Neural cell (in vitro differentiated cells): ENCODE results near the gene EPHB3. TPM values are rescaled to one million over a fixed set of nuclear protein-coding genes. Genes with fewer than 3 reads are reported as not detected.

ENCODE experiments used
- H2AFZ ChIP-seq: fragments of 200-600, 300-800 bp; sonication (generic), shearing (Covaris generic); 2 replicates; pipeline ENCODE4 v1.6.0; 2014; ENCODE audit warnings: low read depth, mild to moderate bottlenecking, antibody characterized with exemption, low read length, moderate library complexity
- H3F3A ChIP-seq: fragments of 200-600 bp; shearing (Covaris generic); 2 replicates; pipeline ENCODE4 v1.6.1; 2016; ENCODE audit warnings: mild to moderate bottlenecking, moderate library complexity, mixed read lengths, antibody characterized with exemption, low read length; ENCODE audit not compliant: insufficient read depth, poor library complexity, severe bottlenecking
- H3K27ac ChIP-seq: fragments of 200-600, 300-800 bp; sonication (generic), shearing (Covaris generic); 2 replicates; pipeline ENCODE4 v1.5.1; 2014; ENCODE audit warnings: mild to moderate bottlenecking, low read length, moderate library complexity
- H3K27me3 ChIP-seq: fragments of 300-800, 200-600 bp; sonication (generic), shearing (Covaris generic); 2 replicates; pipeline ENCODE4 v1.6.0; 2014; ENCODE audit warnings: mild to moderate bottlenecking, low read depth, low read length, moderate library complexity; ENCODE audit not compliant: insufficient read depth
- H3K36me3 ChIP-seq: fragments of 300-800, 200-600 bp; sonication (generic), shearing (Covaris generic); 2 replicates; pipeline ENCODE4 v1.5.1; 2014; ENCODE audit warnings: mild to moderate bottlenecking, antibody characterized with exemption, low read length, moderate library complexity; ENCODE audit not compliant: insufficient read depth
- H3K4me2 ChIP-seq: fragments of 300-800, 200-600 bp; sonication (generic), shearing (Covaris generic); 2 replicates; pipeline ENCODE4 v1.6.0; 2014; ENCODE audit warnings: mild to moderate bottlenecking, low read length
- H3K4me3 ChIP-seq: fragments of 300-800, 200-600 bp; sonication (generic), shearing (Covaris generic); 2 replicates; pipeline ENCODE4 v1.5.1; 2014; ENCODE audit warnings: mild to moderate bottlenecking, low read length, moderate library complexity
- H3K79me2 ChIP-seq: fragments of 200-600 bp; shearing (Covaris generic); replicated peaks from 2 replicates; pipeline ENCODE4 v1.6.0; 2014; ENCODE audit warnings: mild to moderate bottlenecking, low read length, moderate library complexity; ENCODE audit not compliant: insufficient read depth
- H3K9ac ChIP-seq: fragments of 300-800, 200-600 bp; sonication (generic), shearing (Covaris generic); 2 replicates; pipeline ENCODE4 v1.6.1; 2016; ENCODE audit warnings: mild to moderate bottlenecking, low read length, mixed read lengths
- H3K9me2 ChIP-seq: fragments of 200-600 bp; shearing (Covaris generic); 2 replicates; pipeline ENCODE4 v1.6.1; 2016; ENCODE audit warnings: mild to moderate bottlenecking, low read length, mixed read lengths; ENCODE audit not compliant: insufficient read depth
- H3K9me3 ChIP-seq: fragments of 200-600, 300-800 bp; sonication (generic), shearing (Covaris generic); 2 replicates; pipeline ENCODE4 v1.6.1; 2016; ENCODE audit warnings: mild to moderate bottlenecking, mixed run types, low read length, moderate library complexity, mixed read lengths
- H4K20me1 ChIP-seq: fragments of 200-600 bp; shearing (Covaris generic); 2 replicates; pipeline ENCODE4 v1.6.1; 2016; ENCODE audit warnings: mild to moderate bottlenecking, mixed run types; ENCODE audit not compliant: insufficient read depth
- CTCF ChIP-seq: fragments of 450-650 bp; IDR thresholded peaks from 2 replicates; pipeline ENCODE4 v1.5.1; 2014; ENCODE audit warnings: antibody characterized with exemption, mild to moderate bottlenecking, moderate library complexity; ENCODE audit not compliant: poor library complexity, severe bottlenecking
- EP300 ChIP-seq: fragments of 450-650 bp; conservative IDR thresholded peaks from 2 replicates; pipeline ENCODE4 v1.6.1; 2014; ENCODE audit warnings: antibody characterized with exemption, mild to moderate bottlenecking, moderate library complexity; ENCODE audit not compliant: poor library complexity, severe bottlenecking
- EZH2 ChIP-seq: fragments of 200-600, 300-800 bp; shearing (Covaris generic), sonication (generic); IDR thresholded peaks from 2 replicates; pipeline ENCODE4 v1.6.1; 2014; ENCODE audit warnings: antibody characterized with exemption, low read length, borderline replicate concordance, mild to moderate bottlenecking; ENCODE audit not compliant: insufficient read depth, poor library complexity, severe bottlenecking
- MXI1 ChIP-seq: fragments of 450-650 bp; conservative IDR thresholded peaks from 2 replicates; pipeline ENCODE4 v1.6.1; 2014; ENCODE audit warnings: antibody characterized with exemption, mild to moderate bottlenecking; ENCODE audit not compliant: poor library complexity, severe bottlenecking
- POLR2AphosphoS5 ChIP-seq: IDR thresholded peaks from 2 replicates; pipeline ENCODE4 v1.6.1; 2012
- RAD21 ChIP-seq: fragments of 450-650 bp; conservative IDR thresholded peaks from 2 replicates; pipeline ENCODE4 v1.6.1; 2014; ENCODE audit warnings: antibody characterized with exemption, mild to moderate bottlenecking, moderate library complexity
- REST ChIP-seq: IDR thresholded peaks from 2 replicates; pipeline ENCODE4 v1.6.1; 2012; ENCODE audit warnings: borderline replicate concordance
- SMC3 ChIP-seq: fragments of 450-650 bp; conservative IDR thresholded peaks from 2 replicates; pipeline ENCODE4 v1.6.1; 2014; ENCODE audit warnings: antibody characterized with exemption, mild to moderate bottlenecking, moderate library complexity; ENCODE audit not compliant: poor library complexity
- TAF1 ChIP-seq: IDR thresholded peaks from 2 replicates; pipeline ENCODE4 v1.6.1; 2012; ENCODE audit warnings: low read depth
- polyA plus RNA-seq: library from polyadenylated mRNA; depleted of rRNA; stranded (reverse); fragments of >200 nt; gene quantifications from 2 replicates; pipeline ENCODE4 v1.2.3, GENCODE V29; 2014

EPHB3 gene
- polyA plus RNA-seq, 1 donor from 2014 or later: 4.3 TPM

GRCh38 chr3:184578822-184579221 lies 17.2 kb downstream of the EPHB3 start:
- no peak overlapping the region for H3K9ac ChIP-seq
- H3K27ac ChIP-seq: no peak overlapping the region
- H2AFZ ChIP-seq: no peak overlapping the region
- no peaks in the 10 kb centered on the region for H3K9me2 ChIP-seq
- no peaks in the 10 kb centered on the region for H3K9me3 ChIP-seq
- no peak overlapping the region for H3K4me3 ChIP-seq
- H4K20me1 ChIP-seq: no peaks in the 10 kb centered on the region
- no peaks in the 10 kb centered on the region for H3K27me3 ChIP-seq
- H3K79me2 ChIP-seq: no peaks in the 10 kb centered on the region
- no peak for TF ChIP-seq TAF1
- no peak for TF ChIP-seq RAD21
- no peak for TF ChIP-seq REST
- TF ChIP-seq CTCF: no peak
- TF ChIP-seq POLR2AphosphoS5: no peak
- no peak for TF ChIP-seq EZH2
- TF ChIP-seq EP300: no peak
- TF ChIP-seq MXI1: no peak
- no peak for TF ChIP-seq SMC3
- no peaks in the 10 kb centered on the region for H3K36me3 ChIP-seq
- no peaks in the 10 kb centered on the region for H3F3A ChIP-seq
- H3K4me2 ChIP-seq: no peak overlapping the region

GRCh38 chr3:184579513-184579912 lies 17.9 kb downstream of the EPHB3 start:
- H3K79me2 ChIP-seq: no peaks in the 10 kb centered on the region
- no peak overlapping the region for H3K4me2 ChIP-seq
- H4K20me1 ChIP-seq: no peaks in the 10 kb centered on the region
- TF ChIP-seq POLR2AphosphoS5: no peak
- TF ChIP-seq EZH2: no peak
- TF ChIP-seq TAF1: no peak
- no peak for TF ChIP-seq RAD21
- TF ChIP-seq CTCF: no peak
- TF ChIP-seq MXI1: no peak
- TF ChIP-seq EP300: no peak
- no peak for TF ChIP-seq REST
- TF ChIP-seq SMC3: no peak
- H3K27ac ChIP-seq: no peak overlapping the region
- no peak overlapping the region for H3K4me3 ChIP-seq
- no peaks in the 10 kb centered on the region for H3K9me3 ChIP-seq
- H3K36me3 ChIP-seq: no peaks in the 10 kb centered on the region
- H2AFZ ChIP-seq: no peak overlapping the region
- no peaks in the 10 kb centered on the region for H3F3A ChIP-seq
- no peaks in the 10 kb centered on the region for H3K9me2 ChIP-seq
- H3K27me3 ChIP-seq: no peaks in the 10 kb centered on the region
- H3K9ac ChIP-seq: no peak overlapping the region
